ENCODE measurements around the gene CLEC4E.

GRCh38 chr12:8546591-8546990 is 5.9 kb upstream of the CLEC4E start:
- TF ChIP-seq CTCF (IDR thresholded peaks at IDR 0.05), result no peak
- TF ChIP-seq POLR2A (IDR thresholded peaks at IDR 0.05), result no peak

All from esophagus squamous epithelium (tissue), 4 donors.